GM21515 (cell line): ENCODE data around the gene WDR5.

Experiments used
- ATAC-seq: cut with Tn5 transposase; IDR thresholded peaks from one replicate; pipeline ENCODE4 v1.9.1; 2021; ENCODE audit not compliant: unreplicated experiment

WDR5 gene

DNA sequence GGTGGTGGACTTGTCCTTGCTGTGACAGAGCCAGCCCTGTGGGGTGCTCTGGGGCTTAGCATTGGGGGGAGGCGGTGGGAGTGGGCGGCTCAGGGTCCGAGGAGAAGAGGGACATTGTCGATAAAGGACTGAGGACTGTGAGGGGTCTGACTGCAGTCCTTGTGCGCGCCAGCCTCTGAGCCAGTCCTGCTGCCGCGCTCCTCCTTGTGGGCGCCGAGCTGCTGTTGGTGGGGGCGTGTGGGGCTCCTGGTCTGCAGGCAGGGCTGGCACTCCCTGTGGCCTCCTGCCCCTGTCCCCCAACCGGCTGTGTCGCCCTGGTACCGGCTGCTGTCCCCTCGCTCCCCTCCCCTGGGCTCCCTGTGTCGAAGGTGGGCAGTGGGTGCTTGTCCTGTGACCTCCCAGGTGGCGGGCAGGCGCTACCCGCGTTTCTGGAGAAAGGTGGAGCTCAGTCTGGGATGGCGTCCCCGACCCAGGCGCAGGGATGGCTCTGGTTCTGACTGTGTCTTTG, 21.6 kb downstream of the WDR5 start:
- ATAC-seq = no peak

DNA sequence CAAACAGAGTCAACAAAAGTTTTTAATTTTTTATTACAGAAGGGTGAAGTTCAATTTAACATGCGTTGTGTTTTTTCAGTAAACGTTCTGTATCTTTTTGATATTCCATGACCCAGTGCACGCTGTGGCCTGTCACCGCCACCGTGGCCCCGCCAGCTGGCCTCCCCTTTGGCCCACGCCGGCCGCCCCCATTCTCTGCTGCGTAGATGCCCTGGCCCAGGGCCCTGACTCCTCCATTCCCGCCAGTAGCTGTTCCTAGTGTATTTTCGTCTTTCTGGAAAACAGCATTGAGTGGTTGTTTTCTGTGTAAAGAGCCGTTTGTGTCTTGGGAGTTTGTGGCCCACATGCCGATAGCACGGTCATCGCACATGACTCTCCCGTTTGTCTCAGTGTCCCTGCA, 22.4 kb downstream of the WDR5 start:
- ATAC-seq = no peak

DNA sequence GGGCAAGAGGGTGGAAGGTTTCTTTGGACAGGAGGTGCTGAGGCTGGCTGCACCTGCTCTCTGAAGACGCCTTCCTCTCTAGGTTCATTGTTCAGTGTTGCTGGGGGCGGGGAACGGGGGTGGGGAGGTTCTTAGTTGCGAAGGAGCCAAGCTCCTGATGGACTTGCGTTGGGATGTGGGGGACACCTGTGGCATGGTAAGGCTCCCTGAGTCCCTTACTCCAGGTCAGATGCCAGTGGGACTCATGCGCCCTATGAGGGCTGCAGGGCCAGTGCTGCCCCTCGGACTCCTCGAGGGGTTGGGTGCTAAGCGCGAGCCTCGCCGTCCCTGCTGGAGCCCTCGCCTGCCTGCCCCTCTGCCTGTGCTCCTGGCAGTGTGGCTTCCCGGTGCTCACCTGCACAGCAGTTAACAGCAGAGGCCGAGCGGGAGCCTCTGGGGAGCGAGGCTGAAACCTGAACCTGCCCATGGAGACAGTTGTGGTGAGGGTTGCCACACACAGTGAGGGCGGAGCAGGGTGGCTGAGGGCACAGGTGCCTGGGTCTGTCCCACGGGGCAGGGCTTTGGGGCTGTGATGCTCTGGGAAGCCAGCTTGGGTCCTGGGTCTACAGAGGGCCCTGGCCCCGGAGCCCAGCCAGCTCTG, 23.0 kb downstream of the WDR5 start:
- no peak for ATAC-seq

DNA sequence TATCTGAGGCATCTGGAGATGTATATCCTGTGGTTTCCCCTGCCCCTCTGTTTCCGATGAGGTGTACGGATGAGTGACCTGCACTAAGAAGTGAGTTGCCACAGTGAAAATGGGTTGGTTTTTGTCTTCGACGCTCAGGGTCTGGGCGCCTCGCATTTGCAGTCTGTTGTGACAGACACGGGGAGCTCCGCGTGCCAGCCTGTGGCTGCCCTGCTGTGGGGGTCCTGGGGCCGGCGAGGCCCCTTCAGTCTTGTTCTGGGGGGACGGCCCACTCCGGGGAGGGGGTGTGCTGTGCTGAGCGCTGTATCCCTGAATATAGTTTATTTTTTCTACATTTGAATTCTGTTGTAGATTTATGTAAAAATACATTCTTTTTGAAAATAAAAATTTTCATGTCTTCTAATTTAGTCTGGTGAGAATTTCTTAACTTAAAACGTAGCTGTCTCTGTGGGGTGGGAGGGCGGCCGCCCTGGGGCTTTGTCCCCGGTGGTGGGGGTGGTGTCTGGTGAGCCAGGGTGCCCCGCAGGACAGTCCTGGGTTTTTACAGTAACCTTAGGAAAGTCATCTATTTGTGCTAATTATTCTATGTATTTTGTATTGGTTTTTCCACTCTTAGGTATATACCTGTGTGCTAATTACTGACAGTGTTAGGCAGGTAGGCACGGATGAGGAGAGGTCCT, 23.8 kb downstream of the WDR5 start:
- no peak for ATAC-seq

DNA sequence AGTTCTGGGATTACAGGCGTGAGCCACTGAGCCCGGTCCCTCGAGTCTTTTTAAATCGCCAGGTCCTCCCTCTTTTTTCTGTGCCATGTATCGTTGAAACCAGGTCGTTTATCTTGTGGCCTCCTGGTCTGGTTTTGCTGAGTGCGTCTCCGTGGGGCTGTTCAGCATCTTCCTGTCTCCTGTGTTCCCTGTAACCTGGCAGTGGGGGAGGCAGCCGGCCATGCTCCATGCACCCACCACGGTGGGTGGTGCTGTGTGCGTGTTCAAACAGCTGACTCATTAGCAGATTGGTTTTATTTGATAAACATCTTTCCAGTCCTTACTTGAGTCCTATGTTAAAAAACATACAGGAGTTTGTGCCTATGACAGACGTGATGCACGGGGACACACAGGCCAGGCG, 25.8 kb downstream of the WDR5 start:
- ATAC-seq = no peak

DNA sequence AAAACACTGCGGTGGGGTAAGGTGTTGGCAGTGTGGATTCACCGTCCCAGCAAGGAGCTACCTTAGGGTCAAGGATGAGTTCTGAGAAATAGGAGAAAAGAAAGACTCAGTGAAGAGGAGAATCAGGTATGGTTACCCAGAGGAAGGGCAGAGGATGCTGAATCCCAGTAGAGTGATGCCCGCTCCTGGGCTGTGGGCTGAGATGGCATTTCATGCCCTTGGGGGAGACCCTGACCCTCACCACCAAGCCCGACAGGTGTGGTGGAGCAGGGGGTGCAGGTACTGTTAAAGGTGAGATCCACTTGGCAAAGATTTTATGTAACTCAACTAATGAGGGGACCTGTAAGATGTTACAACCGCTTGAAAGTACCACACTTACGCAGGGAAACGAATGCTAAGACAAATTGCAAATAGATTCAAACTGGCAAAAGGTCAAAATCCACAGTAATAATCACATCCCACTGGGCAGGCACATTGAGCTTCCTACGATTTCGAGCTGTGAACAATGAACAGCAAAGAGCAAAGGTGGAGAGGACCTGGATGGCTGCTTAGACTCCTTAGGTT, 26.4 kb downstream of the WDR5 start:
- no peak for ATAC-seq

DNA sequence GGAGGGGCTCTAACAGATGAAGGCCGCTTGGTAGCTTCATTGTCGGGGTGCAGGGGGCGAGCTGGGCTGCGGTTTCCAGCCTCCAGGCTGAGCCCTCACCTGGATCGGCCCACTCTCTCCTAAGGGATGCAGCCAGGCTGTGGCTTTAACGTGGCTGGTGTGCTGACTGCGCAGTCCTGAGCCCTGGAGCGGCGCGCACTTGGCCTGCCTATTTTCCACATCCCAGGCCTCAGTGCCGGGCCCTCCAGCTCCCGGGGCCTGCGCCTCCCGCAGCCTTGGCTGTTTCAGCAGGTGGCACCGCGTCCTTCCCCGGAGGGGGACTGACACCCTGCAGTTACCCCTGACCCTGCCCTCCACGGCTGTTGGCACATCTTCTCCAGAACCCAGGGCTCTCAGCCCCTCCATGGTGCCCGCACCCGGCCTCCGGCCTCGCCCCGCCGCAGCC, 27.1 kb downstream of the WDR5 start:
- no peak for ATAC-seq

DNA sequence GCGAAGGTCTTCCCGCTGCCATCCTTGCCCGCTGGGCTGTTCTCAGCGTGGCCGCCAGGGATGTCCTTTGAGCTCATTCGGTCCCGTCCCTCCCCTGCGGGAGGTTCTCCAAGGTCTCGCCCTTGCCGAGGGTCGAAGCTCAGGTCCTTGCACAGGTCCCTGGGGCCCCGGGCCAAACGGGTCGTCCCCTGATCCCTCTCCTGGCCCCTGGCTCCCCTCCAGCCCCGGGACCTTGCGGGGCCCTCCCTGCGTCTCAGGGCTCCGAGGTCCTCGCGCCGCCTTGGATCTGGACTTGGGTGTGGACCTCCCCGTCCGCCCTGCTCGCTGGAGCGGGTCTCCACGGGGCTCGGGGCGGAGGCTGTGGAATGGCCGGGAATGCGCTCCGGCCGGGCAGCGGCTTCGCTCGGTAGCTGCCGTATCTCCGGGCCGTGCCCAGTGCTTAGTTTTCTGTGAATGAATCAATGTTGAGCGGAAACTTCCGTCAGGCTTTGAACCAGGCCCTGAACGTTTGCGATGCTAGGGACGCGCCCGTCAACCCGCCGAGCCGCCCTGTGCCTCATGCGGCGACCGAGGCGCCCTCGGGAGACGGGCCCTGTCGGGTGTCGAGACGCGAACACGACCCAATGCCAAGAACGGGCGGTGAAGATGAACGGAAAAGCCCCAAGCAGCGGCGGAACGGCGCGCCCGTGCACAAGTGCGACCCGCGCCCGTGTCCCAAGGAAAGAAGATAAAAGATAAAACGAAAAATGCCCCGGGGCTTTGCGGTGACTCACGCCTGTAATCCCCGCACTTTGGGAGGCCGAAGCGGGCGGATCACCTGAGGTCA, 27.7 kb downstream of the WDR5 start:
- no peak for ATAC-seq

DNA sequence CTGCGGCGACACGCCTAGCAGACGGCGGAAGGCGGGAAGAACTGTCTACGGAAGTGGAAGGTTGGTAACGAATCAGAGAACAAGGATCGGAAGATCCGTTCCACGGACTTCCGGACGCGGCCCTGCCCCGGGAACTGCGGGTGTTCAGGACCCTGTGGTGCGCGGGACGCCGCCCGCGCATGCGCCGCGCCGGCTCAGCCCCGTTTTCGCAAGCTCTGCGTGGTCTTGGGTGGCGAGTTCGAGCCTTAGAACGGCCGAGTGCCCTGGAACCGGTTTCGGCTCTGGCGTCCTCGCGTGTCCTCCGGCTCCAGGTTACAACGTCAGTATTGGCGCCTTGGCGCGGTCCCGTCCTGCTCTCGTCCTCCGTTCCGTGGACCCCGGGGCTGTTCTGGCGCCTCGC, 29.0 kb downstream of the WDR5 start:
- ATAC-seq = no peak

DNA sequence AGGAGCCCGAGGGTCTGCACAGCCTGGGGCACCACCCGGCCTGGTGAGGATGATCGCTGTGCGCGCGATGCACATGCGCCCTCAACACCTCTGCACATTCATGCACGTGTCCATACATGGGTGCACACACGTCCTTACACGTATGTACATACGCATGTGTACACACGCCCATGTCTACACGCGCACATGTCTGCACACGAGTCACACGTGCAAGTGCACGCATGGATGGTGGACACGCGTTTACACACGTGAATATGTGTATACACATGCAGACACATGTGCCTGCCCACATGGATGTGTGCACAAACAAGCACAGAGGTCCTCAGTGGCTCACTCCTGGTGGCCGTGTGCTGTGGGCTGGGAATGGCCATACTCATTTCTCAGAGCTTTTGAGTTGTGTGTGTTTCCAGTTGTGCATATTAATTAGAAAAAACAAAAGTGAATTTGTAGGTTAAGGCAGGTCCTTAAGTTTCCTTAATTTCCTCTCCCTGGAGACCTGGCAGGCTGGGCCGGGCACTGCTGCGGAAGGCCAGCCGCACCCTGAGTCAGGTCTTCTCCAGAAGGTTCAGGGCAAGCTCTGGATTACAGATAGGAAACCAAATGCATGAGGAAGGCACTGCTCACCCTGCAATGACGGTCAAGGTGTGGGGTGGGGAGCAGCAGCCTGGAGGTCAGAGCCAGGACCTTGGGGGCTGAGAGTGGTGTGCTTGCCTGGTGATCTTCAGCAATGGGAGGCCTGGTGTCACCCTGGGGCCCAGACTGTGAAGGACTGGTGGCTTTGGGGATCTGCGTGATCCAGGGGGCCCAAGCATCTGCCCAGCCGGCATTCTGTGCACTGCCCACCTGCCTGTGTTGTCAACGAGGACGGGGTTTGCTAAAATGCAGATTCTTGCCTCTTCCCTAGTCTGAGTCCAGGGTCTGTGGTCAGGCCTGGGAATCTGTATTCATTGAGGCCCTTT, 29.8 kb downstream of the WDR5 start:
- ATAC-seq = no peak

DNA sequence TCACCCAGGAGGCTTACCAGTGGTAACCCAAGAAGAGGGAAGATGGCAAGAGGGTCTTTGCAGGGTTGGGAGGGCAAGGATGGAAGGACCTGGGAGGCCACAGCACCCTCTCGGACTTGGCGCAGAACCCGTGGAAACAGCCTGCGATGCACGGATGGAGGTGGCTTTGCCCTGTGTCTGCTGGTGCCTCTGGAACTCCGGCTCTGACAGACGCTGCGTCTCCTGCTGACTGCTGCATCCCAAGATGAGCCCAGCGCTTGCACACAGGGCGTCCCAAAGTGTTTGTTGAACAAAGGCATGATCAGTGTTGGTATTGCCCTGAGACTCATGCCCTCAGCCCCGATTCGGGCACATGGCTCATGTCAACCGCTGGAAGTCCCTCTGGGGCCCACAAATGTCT, 30.5 kb downstream of the WDR5 start:
- ATAC-seq = no peak

DNA sequence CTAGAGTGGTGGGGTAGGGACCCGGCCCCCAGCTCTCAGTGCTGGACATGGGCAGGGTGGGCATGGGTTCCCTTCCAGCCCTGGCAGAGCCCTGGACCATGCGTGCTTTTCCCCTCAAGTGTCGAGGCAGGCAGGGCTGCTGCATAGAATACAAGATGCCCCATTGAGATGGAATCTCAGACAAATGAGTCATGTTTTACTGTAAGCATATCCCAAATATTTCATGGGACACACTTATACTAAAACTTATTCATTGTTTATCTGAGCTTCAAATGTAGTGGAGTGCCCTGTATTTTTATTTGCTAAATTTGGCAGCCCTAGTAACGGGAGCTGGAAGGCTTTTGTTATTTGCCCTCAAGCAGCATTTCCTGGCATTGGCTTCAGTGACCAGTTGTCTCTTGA, 31.6 kb downstream of the WDR5 start:
- ATAC-seq = no peak

DNA sequence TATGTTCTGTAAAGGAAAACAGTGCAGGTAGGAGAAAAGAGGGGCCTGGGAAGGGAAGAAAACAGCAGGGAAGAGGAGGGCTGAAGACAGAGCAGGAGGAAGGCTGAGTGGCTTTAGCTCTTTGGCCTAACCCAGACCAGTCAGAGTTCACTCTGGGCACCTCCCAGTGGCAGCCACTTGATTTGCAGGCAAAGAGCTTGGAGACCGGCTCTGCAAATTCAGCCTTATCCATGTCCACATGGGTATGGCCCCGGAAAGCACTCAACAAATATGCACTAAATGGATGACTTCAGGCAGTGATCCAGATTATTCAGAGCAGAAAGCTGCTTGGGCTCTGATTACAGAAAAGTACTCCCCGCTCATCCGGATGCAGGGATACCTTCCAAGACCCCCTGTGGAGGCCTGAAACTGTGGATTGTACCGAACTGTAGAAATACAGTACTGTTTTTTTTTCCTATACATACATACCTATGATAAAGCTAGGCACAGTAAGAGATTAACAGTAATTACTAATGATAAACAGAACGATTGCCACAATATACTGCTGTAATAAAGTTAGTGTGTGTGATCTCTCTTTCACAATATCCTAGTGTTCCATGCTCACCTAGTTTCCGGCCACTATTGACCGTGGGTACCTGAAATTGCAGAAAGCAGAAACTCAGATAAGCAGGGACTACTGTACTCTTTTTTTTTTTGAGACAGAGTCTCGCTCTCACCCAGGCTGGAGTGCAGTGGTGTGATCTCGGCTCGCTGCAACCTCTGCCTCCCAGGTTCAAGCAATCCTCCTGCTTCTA, 33.1 kb downstream of the WDR5 start:
- ATAC-seq = no peak

DNA sequence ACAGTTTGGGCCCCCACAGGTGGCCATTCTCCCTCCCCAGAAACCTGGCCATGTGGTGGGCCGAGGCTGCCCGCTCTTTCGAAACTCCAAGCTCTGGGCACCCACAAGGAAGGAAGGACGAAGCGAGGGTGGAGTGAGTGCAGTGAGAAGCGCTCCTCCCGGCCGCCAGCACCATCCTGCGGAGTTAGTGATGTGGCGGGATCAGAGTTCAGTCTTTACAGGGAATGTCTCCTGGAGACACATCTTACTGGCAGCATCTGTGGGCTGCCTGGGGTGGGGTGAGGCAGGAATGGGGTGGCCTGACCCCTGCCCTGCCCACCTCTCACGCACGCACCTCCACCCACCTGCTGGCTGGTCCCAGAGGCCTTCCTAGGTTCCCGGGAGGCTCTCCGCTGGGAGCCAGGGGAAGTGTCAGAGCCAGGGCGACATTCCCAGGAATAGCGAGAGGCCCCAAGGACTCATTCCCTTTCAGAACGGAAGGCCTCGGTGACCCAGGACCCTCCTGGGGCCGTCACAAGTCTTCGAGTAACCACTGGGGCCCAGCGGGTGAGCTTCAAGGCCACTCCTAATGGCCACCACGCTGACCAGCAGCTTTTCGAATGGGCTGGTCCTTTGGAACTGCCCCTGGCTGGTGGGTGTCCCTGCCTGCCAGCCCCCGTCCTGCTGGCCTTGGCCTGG, 34.0 kb downstream of the WDR5 start:
- no peak for ATAC-seq

DNA sequence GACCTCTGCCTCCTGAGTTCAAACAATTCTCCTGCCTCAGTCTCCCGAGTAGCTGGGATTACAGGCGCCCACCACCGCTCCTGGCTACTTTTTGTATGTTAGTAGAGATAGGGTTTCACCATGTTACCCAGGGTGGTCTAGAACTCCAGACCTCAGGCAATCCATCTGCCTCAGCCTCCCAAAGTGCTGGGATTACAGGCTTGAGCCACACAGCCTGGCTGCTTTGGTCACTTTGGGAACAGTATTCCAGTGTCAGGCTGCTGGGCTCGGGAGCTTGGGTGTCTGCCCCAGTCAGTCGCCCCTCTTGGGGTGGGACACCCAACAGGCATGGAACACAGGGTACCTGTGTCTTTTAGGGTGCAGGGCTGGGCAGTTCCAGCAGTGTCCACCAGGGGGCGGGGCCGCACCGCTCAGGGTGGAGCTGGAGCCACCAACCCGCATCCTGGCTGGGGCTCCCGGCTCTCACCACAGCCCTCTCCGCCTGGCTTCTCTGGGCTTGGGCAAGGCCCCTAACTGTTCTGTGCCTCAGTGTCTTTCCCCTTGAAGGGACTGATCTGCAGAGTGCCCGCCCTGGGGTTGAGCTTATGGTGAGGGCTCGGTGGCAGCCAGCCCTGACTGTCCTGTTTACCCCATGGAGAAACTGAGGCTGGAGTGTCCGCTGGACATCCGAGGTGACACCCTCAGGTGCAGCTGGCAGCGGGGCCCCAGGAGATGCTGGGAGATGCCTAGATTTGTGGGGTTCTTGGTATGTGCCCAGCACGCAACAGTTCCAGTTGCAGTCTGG, 34.8 kb downstream of the WDR5 start:
- ATAC-seq = no peak

DNA sequence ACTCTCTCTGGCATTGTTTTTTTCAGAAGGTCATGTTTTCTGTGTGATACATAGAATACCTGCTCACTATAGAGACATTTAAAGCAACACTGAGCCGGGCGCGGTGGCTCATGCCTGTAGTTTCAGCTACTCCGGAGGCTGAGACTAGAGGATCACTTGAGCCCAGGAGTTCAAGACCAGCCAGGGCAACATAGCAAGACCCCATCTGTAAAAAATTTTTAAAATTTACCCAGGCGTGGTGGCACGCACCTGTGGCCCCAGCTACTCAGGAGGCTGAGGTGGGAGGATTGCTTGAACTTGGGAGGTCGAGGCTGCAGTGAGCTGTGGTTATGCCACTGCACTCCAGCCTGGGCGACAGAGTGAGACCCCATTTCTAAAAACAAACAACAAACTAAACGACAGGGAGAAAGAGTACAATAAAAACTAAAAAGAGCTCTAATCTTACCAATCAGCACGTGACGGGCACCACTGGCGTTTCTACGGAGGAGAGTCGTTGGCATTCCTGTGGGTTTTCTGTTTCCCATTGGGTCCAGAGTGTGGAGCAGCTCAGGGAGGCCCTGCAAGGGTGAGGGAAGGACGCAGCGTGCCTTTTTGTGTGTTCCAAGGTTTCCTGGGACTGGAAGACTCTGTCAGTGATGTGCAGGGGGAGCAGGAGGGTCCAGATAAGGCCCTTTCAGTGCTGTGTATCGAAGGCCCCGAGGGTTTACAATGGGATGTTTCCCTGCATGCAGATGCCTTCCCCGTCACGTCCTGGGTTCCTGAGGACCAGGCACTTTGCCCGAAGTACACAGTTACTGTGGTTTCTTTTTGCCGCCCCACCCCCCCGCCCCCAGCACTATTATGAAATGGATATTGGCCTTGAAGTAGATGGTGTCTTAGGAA, 35.7 kb downstream of the WDR5 start:
- no peak for ATAC-seq
